Keratinocyte (primary cell): ENCODE results near the gene SOX5. TPM values are rescaled to one million over a fixed set of nuclear protein-coding genes. Genes with fewer than 3 reads are reported as not detected.

Source experiments
- DNase-seq: peaks from one replicate; pipeline ENCODE4 v3.0.0-alpha.2; 2011; ENCODE audit warnings: low read depth, missing footprints, low spot score
- FAIRE-seq: peaks from 2 replicates; lab custom pipeline; 2011; peaks lifted over from hg19 to GRCh38; lab: Jason Lieb, UNC
- H2AFZ ChIP-seq: 2 replicates; pipeline ENCODE4 v1.6.0; 2012; ENCODE audit warnings: low read length, control low read depth, inconsistent platforms; ENCODE audit not compliant: control insufficient read depth
- H3K27ac ChIP-seq: 2 replicates; pipeline ENCODE4 v1.5.1; 2011; ENCODE audit warnings: low read length; ENCODE audit not compliant: control insufficient read depth, insufficient read depth
- H3K27me3 ChIP-seq: 3 replicates; pipeline ENCODE4 v1.6.0; 2011; ENCODE audit warnings: low read length; ENCODE audit not compliant: control insufficient read depth, insufficient read depth; ENCODE audit errors: extremely low read depth
- H3K36me3 ChIP-seq, 2 experiments: 2 replicates in 1 of 2; 3 replicates in 1 of 2; pipeline ENCODE4 v1.5.1; 2011; ENCODE audit warnings: low read length in 2 of 2, mild to moderate bottlenecking in 1 of 2; ENCODE audit not compliant: control insufficient read depth in 2 of 2, insufficient read depth in 2 of 2; ENCODE audit errors: extremely low read depth in 1 of 2
- H3K4me1 ChIP-seq: 3 replicates; pipeline ENCODE4 v1.5.1; 2011; ENCODE audit warnings: low read length; ENCODE audit not compliant: control insufficient read depth, insufficient read depth; ENCODE audit errors: extremely low read depth
- H3K4me2 ChIP-seq: 3 replicates; pipeline ENCODE4 v1.6.0; 2011; ENCODE audit warnings: low read depth, low read length; ENCODE audit not compliant: control insufficient read depth, insufficient read depth; ENCODE audit errors: extremely low read depth
- H3K4me3 ChIP-seq, 3 experiments: fragments of 200-600 bp in 1 of 3; sonication (generic) in 1 of 3; 2 replicates in 2 of 3; 3 replicates in 1 of 3; pipeline ENCODE4 v1.5.1; 2011 to 2016; ENCODE audit warnings: low read length in 3 of 3, mild to moderate bottlenecking in 3 of 3, control low read depth in 2 of 3, inconsistent platforms in 1 of 3, low read depth in 1 of 3, mixed read lengths in 1 of 3, mixed run types in 1 of 3, moderate library complexity in 1 of 3; ENCODE audit not compliant: control insufficient read depth in 2 of 3, insufficient read depth in 2 of 3; ENCODE audit errors: extremely low read depth in 1 of 3
- H3K79me2 ChIP-seq: 2 replicates; pipeline ENCODE4 v1.6.0; 2012; ENCODE audit warnings: low read length; ENCODE audit not compliant: control insufficient read depth, insufficient read depth
- H3K9ac ChIP-seq: 3 replicates; pipeline ENCODE4 v1.6.0; 2011; ENCODE audit warnings: low read length; ENCODE audit not compliant: control insufficient read depth, insufficient read depth; ENCODE audit errors: extremely low read depth
- H3K9me1 ChIP-seq: 3 replicates; pipeline ENCODE4 v1.6.0; 2011; ENCODE audit warnings: low read length; ENCODE audit not compliant: control insufficient read depth, insufficient read depth; ENCODE audit errors: extremely low read depth
- H3K9me3 ChIP-seq: 2 replicates; pipeline ENCODE4 v1.5.1; 2012; ENCODE audit warnings: low read depth, low read length; ENCODE audit not compliant: control insufficient read depth
- H4K20me1 ChIP-seq: 3 replicates; pipeline ENCODE4 v1.6.0; 2011; ENCODE audit warnings: low read length; ENCODE audit not compliant: control insufficient read depth, insufficient read depth; ENCODE audit errors: extremely low read depth
- EZH2 ChIP-seq: IDR thresholded peaks from one replicate; pipeline ENCODE4 v1.6.1; 2012; ENCODE audit warnings: inconsistent platforms, mild to moderate bottlenecking, low read length, moderate library complexity
- dilution Hi-C: fragments of 300-500 bp; cut with MboI; formaldehyde crosslinking; loops from one replicate; pipeline ENCODE4 v1.7.0; 2020; ENCODE audit warnings: low sequenced_read_pairs; ENCODE audit not compliant: extremely low pct_ligation_motif_present
- polyA plus RNA-seq, 5 experiments: library from polyadenylated mRNA; depleted of rRNA in 3 of 5; stranded (reverse) in 3 of 5; stranded (forward) in 1 of 5; unstranded in 1 of 5; fragments of >200 nt; gene quantifications; 1 replicate in 1 of 5; 2 replicates in 3 of 5; 3 replicates in 1 of 5; pipeline versions ENCODE4 v1.2.1 to v1.2.3, GENCODE V29; 2011 to 2012; ENCODE audit warnings: missing spikeins in 2 of 5, low read depth in 1 of 5, low replicate concordance in 1 of 5
- TF ChIP-seq, protein P1 (sequence below), 3 experiments: IDR thresholded peaks in 1 of 3; conservative IDR thresholded peaks in 1 of 3; optimal IDR thresholded peaks in 1 of 3; 2 replicates in 2 of 3; 3 replicates in 1 of 3; pipeline versions ENCODE3 to v1.5.1; 2011; ENCODE audit warnings: low read length in 3 of 3, mild to moderate bottlenecking in 3 of 3, moderate library complexity in 2 of 3, control low read depth in 1 of 3, inconsistent platforms in 1 of 3; ENCODE audit not compliant: insufficient read depth in 2 of 3; ENCODE audit errors: extremely low read depth in 1 of 3

SOX5 gene
- polyA plus RNA-seq, 1 donor (not counting 4 experiments of a cell fraction or from before 2014, with no cell fraction given), result not detected

DNA sequence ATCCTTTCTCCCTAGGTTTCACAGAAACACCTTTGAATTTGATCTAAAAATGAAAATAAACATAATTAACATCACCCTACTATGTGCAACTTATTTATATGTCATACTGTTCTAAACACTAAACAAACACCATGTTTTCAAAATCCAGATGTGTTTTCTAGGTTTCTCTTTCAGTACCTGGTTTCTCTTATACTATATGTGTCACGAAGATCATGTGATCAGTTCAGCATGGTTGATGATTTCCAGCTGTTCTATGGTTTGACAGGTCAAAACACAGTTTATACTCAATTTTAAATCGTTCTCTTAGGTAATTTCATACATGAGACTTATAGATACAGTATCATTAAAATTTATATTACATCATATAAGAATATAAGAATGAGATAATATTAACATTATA, 373.1 kb downstream of the SOX5 start:
- dilution Hi-C loops, result no loop called here
- Histone ChIP-seq H3K9me1 (no peaks in the 10 kb centered on the region), H3K9ac (no peak overlapping the region), H3K79me2 (no peaks in the 10 kb centered on the region), H3K4me1 (no peaks in the 10 kb centered on the region), H4K20me1 (no peaks in the 10 kb centered on the region), H3K4me2 (no peak overlapping the region), H3K27me3 (no peaks in the 10 kb centered on the region), H3K36me3 (no peaks in the 10 kb centered on the region), H3K9me3 (no peaks in the 10 kb centered on the region), H2AFZ (no peak overlapping the region), H3K27ac (no peak overlapping the region), H3K4me3 (no peak overlapping the region)
- TF ChIP-seq, protein P1, sequence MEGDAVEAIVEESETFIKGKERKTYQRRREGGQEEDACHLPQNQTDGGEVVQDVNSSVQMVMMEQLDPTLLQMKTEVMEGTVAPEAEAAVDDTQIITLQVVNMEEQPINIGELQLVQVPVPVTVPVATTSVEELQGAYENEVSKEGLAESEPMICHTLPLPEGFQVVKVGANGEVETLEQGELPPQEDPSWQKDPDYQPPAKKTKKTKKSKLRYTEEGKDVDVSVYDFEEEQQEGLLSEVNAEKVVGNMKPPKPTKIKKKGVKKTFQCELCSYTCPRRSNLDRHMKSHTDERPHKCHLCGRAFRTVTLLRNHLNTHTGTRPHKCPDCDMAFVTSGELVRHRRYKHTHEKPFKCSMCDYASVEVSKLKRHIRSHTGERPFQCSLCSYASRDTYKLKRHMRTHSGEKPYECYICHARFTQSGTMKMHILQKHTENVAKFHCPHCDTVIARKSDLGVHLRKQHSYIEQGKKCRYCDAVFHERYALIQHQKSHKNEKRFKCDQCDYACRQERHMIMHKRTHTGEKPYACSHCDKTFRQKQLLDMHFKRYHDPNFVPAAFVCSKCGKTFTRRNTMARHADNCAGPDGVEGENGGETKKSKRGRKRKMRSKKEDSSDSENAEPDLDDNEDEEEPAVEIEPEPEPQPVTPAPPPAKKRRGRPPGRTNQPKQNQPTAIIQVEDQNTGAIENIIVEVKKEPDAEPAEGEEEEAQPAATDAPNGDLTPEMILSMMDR (optimal IDR thresholded peaks at IDR 0.05 in 1 of 3, IDR thresholded peaks at IDR 0.05 in 1 of 3, conservative IDR thresholded peaks at IDR 0.05 in 1 of 3; ENCODE audit: extremely low read depth in 1 of 3, insufficient read depth in 2 of 3, low read length in 3 of 3), result no peak
- TF ChIP-seq EZH2, result no peak
- DNase-seq, result no peak
- no peak for FAIRE-seq

DNA sequence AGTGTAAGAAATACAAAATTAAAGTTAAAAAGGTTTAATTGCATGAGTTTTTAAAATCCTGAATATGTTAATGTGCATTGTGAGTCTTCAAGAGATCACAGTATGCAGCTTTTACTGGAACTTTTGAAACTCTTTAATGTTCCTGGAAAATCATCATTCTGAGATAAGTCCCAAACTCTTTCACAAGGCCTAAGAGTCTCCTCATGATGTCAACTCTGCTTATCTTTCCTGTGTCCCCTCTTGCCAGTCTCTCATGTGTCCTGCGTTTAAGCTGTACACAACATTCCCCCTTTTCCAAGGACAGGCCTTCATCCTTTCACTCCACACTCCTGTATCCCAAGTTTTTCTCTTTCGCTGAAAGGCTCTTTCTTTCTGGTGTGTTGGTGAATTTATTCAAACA, 380.1 kb downstream of the SOX5 start:
- no peak for FAIRE-seq
- H3K27ac ChIP-seq, result no peak overlapping the region
- H3K79me2 ChIP-seq, result no peaks in the 10 kb centered on the region
- no peak overlapping the region for H2AFZ ChIP-seq
- no peaks in the 10 kb centered on the region for H3K9me1 ChIP-seq
- no peaks in the 10 kb centered on the region for H4K20me1 ChIP-seq
- no peaks in the 10 kb centered on the region for H3K36me3 ChIP-seq
- DNase-seq, result no peak
- TF ChIP-seq, protein P1 (optimal IDR thresholded peaks at IDR 0.05 in 1 of 3, IDR thresholded peaks at IDR 0.05 in 1 of 3, conservative IDR thresholded peaks at IDR 0.05 in 1 of 3; ENCODE audit: extremely low read depth in 1 of 3, insufficient read depth in 2 of 3, low read length in 3 of 3), result no peak
- no peak for TF ChIP-seq EZH2
- no peaks in the 10 kb centered on the region for H3K9me3 ChIP-seq
- no peak overlapping the region for H3K4me3 ChIP-seq
- peaks cover 6% of the 10 kb centered on the region for H3K4me1 ChIP-seq
- dilution Hi-C loops, result no loop called here
- no peaks in the 10 kb centered on the region for H3K27me3 ChIP-seq
- no peak overlapping the region for H3K9ac ChIP-seq
- no peak overlapping the region for H3K4me2 ChIP-seq
